K562 (cell line): ENCODE measurements around the gene PTPRO.

ENCODE experiments used
- CTCF ChIP-seq, 3 experiments: IDR thresholded peaks in 2 of 3; conservative IDR thresholded peaks in 1 of 3; 2 replicates each; pipeline ENCODE4 v1.5.1; 2011 to 2012; ENCODE audit warnings: low read length in 3 of 3, mild to moderate bottlenecking in 3 of 3, control low read depth in 2 of 3, improper control_type of control experiment in 1 of 3, inconsistent platforms in 1 of 3, low read depth in 1 of 3, mixed read lengths in 1 of 3, moderate library complexity in 1 of 3; ENCODE audit not compliant: insufficient read depth in 2 of 3
- ETS2 ChIP-seq: IDR thresholded peaks from 2 replicates; pipeline ENCODE4 v1.6.1; 2016; ENCODE audit warnings: borderline replicate concordance, missing genetic modification characterization, mild to moderate bottlenecking, moderate library complexity, missing compliant biosample characterization; ENCODE audit not compliant: poor library complexity, severe bottlenecking
- GABPA ChIP-seq: fragments of 200-800 bp; sonication (Bioruptor generic); conservative IDR thresholded peaks from 2 replicates; pipeline ENCODE4 v1.6.1; 2016; ENCODE audit warnings: low read depth, missing genetic modification characterization, missing compliant biosample characterization
- GTF2A2 ChIP-seq: IDR thresholded peaks from 2 replicates; pipeline ENCODE4 v1.6.1; 2016; ENCODE audit warnings: mild to moderate bottlenecking, missing genetic modification characterization, missing compliant biosample characterization
- HDGF ChIP-seq: fragments of 450-650 bp; IDR thresholded peaks from 2 replicates; pipeline ENCODE4 v1.6.1; 2016
- NEUROD1 ChIP-seq: fragments of 150-350 bp; IDR thresholded peaks from 2 replicates; pipeline ENCODE4 v1.6.1; 2014; ENCODE audit warnings: borderline replicate concordance, low read length, low read depth; ENCODE audit not compliant: partially characterized antibody
- POLR2AphosphoS5 ChIP-seq: IDR thresholded peaks from 2 replicates; pipeline ENCODE4 v1.6.1; 2011; ENCODE audit warnings: mild to moderate bottlenecking, low read depth, low read length, moderate library complexity; ENCODE audit not compliant: control insufficient read depth, insufficient read depth
- ZNF778 ChIP-seq: fragments of 450-650 bp; formaldehyde crosslinking; IDR thresholded peaks from 2 replicates; pipeline ENCODE4 v1.4.0; 2020; ENCODE audit warnings: mild to moderate bottlenecking, moderate library complexity
- TF ChIP-seq, protein P1 (sequence below): fragments of 450-650 bp; IDR thresholded peaks from 2 replicates; pipeline ENCODE4 v1.6.1; 2016

- no peak for TF ChIP-seq POLR2AphosphoS5
- TF ChIP-seq ETS2 (tag), result no peak
- no peak for TF ChIP-seq GTF2A2 (tag)
- TF ChIP-seq, protein P1, sequence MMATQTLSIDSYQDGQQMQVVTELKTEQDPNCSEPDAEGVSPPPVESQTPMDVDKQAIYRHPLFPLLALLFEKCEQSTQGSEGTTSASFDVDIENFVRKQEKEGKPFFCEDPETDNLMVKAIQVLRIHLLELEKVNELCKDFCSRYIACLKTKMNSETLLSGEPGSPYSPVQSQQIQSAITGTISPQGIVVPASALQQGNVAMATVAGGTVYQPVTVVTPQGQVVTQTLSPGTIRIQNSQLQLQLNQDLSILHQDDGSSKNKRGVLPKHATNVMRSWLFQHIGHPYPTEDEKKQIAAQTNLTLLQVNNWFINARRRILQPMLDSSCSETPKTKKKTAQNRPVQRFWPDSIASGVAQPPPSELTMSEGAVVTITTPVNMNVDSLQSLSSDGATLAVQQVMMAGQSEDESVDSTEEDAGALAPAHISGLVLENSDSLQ, result no peak
- no peak for TF ChIP-seq HDGF
- no peak for TF ChIP-seq CTCF (IDR thresholded peaks at IDR 0.05 in 2 of 3, conservative IDR thresholded peaks at IDR 0.05 in 1 of 3; ENCODE audit: insufficient read depth in 2 of 3, low read depth in 1 of 3, low read length in 3 of 3)
- TF ChIP-seq GABPA (tag), result no peak
- no peak for TF ChIP-seq ZNF778 (CRISPR knock-in tag)
- no peak for TF ChIP-seq NEUROD1
Measured at GRCh38 chr12:15540005-15540404, 217.7 kb downstream of the PTPRO start.
